Activated CD4-positive, alpha-beta T cell treated with anti-CD3 and anti-CD28 coated beads for 4 hours (primary cell): ENCODE data around the gene ZBTB1.
"Not testable (repeated sequence)": the region's sequence is repeated elsewhere in the genome, so short reads cannot be mapped to it uniquely, and the experiment has no call there.

Source experiments
- DNase-seq, 2 donors: peaks; one replicate each; pipeline ENCODE4 v3.0.0-alpha.2; 2020

ZBTB1 gene

GRCh38 chr14:64536488-64537245 lies 32.1 kb downstream of the ZBTB1 start:
- no peak for DNase-seq

DNA sequence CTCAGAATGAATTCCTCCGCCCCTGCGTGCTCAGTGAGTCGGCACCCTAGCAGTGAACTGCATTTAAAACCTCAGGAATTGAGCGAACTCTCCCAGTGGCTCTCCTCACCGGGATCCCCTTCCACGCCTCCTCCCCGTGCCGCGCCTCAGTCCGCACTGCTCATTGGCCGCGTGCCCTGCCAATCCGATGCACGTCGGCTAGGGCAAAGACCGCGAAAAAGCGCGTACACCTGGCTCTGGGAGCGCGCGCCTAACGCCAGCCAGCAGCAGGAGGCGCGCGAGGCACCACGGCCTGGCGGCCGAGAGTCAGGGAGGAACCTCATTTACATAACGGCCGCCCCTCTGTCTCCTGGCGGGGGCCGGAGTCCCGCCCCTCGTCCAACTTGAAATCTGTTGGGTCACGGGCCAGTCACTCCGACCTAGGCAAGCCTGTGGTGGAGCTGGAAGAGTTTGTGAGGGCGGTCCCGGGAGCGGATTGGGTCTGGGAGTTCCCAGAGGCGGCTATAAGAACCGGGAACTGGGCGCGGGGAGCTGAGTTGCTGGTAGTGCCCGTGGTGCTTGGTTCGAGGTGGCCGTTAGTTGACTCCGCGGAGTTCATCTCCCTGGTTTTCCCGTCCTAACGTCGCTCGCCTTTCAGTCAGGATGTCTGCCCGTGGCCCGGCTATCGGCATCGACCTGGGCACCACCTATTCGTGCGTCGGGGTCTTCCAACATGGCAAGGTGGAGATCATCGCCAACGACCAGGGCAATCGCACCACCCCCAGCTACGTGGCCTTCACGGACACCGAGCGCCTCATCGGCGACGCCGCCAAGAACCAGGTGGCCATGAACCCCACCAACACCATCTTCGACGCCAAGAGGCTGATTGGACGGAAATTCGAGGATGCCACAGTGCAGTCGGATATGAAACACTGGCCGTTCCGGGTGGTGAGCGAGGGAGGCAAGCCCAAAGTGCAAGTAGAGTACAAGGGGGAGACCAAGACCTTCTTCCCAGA lies 35.9 kb downstream of the ZBTB1 start, which contains the start of gene HSPA2:
Gene HSPA2, plus strand, starts transcription at position 534 of the 995 bp plus-strand sequence. Its CDS starts 109 bp downstream, at position 643.
- peak; percentile 92 to 94 for DNase-seq

DNA sequence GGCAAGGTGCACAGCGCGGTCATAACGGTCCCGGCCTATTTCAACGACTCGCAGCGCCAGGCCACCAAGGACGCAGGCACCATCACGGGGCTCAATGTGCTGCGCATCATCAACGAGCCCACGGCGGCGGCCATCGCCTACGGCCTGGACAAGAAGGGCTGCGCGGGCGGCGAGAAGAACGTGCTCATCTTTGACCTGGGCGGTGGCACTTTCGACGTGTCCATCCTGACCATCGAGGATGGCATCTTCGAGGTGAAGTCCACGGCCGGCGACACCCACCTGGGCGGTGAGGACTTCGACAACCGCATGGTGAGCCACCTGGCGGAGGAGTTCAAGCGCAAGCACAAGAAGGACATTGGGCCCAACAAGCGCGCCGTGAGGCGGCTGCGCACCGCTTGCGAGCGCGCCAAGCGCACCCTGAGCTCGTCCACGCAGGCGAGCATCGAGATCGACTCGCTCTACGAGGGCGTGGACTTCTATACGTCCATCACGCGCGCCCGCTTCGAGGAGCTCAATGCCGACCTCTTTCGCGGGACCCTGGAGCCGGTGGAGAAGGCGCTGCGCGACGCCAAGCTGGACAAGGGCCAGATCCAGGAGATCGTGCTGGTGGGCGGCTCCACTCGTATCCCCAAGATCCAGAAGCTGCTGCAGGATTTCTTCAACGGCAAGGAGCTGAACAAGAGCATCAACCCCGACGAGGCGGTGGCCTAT lies 36.8 kb downstream of the ZBTB1 start:
- peak; percentile 6 to 8 for DNase-seq

DNA sequence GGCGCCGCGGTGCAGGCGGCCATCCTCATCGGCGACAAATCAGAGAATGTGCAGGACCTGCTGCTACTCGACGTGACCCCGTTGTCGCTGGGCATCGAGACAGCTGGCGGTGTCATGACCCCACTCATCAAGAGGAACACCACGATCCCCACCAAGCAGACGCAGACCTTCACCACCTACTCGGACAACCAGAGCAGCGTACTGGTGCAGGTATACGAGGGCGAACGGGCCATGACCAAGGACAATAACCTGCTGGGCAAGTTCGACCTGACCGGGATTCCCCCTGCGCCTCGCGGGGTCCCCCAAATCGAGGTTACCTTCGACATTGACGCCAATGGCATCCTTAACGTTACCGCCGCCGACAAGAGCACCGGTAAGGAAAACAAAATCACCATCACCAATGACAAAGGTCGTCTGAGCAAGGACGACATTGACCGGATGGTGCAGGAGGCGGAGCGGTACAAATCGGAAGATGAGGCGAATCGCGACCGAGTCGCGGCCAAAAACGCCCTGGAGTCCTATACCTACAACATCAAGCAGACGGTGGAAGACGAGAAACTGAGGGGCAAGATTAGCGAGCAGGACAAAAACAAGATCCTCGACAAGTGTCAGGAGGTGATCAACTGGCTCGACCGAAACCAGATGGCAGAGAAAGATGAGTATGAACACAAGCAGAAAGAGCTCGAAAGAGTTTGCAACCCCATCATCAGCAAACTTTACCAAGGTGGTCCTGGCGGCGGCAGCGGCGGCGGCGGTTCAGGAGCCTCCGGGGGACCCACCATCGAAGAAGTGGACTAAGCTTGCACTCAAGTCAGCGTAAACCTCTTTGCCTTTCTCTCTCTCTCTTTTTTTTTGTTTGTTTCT lies 37.6 kb downstream of the ZBTB1 start:
- DNase-seq: no peak

- no peak for DNase-seq
Observed at GRCh38 chr14:64542836-64543201, 38.2 kb downstream of the ZBTB1 start.

GRCh38 chr14:64544607-64545312 lies 40.2 kb downstream of the ZBTB1 start:
- no peak for DNase-seq

- no peak for DNase-seq
Observed at GRCh38 chr14:64549016-64549415, 44.4 kb downstream of the ZBTB1 start.

- peak; percentile 19 to 26 for DNase-seq
Observed at GRCh38 chr14:64549791-64550620, 45.4 kb downstream of the ZBTB1 start, which contains the start of gene PPP1R36. Gene PPP1R36, plus strand, starts transcription at chr14:64549961. Its CDS starts 37 bp downstream, at chr14:64549998.

DNA sequence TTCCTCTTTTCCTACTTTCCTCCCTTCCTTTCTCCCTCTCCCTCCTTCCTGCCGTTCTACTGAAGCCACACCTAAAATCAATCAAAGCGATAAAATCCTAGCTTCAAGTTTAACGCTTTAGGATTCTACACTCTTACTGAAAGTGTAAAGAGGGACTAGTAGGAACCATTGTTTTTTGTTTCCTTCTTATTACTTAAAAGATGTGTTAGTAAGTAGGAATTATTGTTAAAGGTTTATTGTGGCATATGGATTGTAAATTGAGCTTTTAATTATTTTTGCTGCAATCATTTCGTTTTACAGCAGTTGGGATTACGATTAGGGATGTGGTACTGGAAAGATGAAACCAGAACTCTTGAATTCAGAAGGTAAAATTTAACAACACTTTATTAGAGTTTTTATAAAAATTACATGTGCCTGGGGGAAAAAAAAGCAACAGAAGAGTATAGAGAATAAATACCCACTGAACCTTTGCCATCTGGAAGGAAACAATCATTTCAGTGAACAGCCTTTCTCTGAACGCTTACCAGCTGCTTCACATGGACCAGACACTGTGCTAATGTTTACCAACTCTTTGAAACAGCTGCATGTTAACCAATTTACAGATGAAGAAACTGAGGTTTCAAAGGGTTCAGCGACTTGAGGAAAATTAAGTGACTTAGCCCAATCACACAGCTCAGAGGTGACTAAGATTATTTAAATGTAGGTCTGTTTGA lies 46.2 kb downstream of the ZBTB1 start:
- DNase-seq: no peak

- no peak for DNase-seq
Observed at GRCh38 chr14:64554556-64554955, 50.0 kb downstream of the ZBTB1 start.

DNA sequence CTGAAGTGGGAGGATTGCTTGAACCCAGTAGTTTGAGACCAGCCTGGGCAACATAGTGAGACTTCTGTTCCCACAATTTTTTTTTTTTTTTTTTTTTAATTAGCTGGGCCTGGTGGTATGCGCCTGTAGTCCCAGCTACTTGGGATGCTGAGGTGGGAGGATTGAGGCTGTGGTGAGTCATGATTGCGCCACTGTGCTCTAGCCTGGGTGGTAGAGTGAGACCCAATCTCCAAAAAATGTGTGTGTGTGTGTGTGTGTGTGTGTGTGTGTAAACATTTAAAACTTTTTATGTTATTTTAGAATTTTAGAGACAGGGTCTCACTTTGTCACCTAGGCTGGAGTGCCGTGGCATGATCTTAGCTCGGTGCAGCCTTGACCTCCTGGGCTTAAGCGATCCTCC lies 52.0 kb downstream of the ZBTB1 start:
- DNase-seq: no peak

- not testable (repeated sequence) for DNase-seq
Observed at GRCh38 chr14:64558216-64558615, 53.6 kb downstream of the ZBTB1 start.

DNA sequence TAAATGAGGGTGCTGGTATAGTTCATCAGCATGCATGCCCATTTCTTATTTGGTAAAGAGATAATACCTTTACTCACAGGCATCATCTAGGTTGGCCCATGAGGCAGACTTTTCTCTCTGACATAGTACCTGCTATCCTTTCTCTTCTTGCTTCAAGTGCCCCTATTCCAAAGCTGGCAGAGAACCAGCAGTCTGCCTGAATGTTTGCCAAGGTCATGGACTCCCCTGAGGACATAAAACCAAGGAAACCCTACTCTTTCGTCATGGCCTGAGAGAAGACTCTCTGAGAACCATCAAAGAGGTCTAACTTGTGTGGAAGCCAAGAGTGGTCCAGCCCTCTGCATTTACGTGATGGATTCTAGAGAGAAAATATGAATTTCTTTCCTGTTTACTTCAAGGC lies 57.1 kb downstream of the ZBTB1 start:
- DNase-seq: no peak

DNA sequence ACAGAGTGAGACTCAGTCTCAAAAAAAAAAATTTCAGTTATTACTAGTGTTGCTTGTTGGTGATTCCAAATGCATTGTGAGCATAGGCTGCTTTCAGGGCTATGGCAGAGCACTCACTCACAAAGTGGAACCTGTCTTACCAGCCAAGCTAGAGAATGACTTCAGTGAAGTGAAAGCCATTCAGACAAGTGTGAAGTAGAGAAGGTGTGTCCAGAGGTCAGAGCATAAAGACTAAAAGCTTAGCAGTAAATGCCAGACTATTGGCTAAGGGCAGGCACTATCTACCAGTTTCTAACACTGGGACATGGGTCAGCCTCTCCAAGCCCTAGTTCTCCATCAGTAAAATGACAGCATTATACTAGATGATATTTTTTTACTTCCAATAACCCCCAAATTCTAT lies 57.9 kb downstream of the ZBTB1 start:
- DNase-seq: no peak

GRCh38 chr14:64563696-64564095 lies 59.1 kb downstream of the ZBTB1 start:
- DNase-seq: no peak

DNA sequence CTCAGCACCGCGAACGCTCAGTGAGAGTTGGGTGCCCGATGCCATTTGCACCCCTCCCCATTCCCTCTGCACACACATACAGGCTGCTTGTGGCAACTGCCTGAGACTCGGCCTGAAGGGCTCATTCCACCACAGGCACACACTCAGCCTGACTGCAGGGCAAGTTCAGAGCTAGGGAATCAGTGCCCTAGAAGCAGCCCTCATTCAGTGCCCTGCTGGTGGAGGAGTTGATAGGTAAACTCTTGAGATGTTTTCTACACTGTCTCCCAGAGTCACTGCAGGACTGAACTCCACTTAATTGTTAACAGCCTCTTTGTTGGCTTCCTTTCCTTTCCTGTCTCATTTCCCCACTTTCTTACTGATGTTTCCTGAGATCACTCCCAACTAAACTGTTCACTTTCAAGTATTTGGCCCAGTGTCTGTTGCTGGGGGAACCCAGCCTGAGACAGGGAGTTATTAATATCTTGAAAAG lies 62.1 kb downstream of the ZBTB1 start:
- DNase-seq: no peak

DNA sequence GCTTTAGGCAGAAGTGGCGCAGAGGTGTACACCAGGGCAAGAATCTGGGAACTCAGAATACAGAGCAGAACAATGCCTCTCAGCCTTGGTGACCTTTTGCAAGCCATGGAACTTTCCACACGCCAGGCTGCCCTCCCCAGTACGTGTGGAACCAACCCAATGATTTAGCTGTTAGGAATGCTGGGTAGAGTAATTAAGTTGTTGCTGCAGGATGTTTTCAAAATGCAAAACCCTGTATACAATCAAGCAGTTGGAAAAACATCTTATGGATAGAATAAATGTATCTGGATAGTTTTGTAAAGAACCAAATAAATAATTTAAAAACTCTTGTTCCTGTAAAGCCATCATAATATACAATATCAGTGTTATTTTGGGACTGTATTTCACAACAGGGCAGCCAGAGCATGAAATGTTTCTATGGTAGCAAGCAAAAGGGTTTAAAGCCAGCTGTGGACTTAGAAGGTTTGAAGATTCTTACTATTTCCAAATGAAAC lies 64.6 kb downstream of the ZBTB1 start:
- DNase-seq: no peak

DNA sequence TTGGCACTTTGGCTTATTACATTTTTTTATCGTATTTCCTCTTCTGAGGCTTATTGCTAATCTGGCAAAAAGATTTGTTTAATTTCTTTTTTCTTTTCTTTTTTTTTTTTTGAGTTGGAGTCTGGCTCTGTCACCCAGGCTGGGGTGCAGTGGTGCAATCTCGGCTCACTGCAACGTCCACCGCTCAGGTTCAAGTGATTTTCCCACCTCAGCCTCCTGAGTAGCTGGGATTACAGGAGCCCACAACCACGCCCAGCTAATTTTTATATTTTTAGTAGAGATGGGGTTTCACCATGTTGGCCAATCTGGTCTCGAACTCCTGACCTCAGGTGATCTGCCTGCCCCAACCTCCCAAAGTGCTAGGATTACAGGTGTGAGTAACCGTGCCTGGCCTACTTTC lies 65.1 kb downstream of the ZBTB1 start:
- not testable (repeated sequence) for DNase-seq

DNA sequence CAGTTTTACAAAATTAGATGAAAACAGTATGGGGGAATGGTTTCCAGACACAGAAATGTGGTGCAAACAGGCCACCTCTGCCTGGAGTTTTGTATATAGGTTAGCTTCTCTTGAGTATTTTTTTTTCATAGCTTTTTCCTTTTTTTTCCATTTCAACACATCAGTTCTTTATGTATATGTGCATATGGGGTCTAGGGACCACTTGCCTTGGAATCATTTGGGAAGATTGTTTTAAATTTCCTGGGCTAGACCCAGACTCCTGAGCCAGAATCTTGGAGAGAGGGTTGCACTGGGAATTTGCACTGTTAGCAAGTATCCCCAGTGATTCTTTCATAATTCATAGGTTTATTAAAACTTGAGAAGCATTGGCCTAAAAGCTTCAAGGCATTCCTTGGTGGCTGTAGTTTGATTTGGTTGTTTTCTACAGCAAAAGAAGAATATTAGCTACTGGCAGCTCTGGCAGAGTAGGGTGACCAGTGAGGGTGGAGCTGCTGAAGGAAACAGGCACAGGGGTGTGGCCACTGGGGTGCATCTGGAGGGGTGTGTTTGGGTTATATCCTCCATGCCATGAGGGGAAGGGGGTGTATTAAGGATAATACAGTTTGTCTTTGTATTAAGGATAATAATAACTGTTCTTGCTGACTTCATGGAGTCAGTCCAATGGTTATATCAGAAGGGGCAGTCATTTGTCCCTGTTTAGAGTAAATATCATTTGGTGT lies 68.0 kb downstream of the ZBTB1 start:
- DNase-seq: no peak
